ENCODE data around the gene TMEM223.
A peak's percentile ranks its signal among the peaks of the same experiment; 100 is the strongest.
"Not testable (repeated sequence)": the region's sequence is repeated elsewhere in the genome, so short reads cannot be mapped to it uniquely, and the experiment has no call there.

TMEM223 gene, protein sequence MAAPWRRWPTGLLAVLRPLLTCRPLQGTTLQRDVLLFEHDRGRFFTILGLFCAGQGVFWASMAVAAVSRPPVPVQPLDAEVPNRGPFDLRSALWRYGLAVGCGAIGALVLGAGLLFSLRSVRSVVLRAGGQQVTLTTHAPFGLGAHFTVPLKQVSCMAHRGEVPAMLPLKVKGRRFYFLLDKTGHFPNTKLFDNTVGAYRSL

DNA sequence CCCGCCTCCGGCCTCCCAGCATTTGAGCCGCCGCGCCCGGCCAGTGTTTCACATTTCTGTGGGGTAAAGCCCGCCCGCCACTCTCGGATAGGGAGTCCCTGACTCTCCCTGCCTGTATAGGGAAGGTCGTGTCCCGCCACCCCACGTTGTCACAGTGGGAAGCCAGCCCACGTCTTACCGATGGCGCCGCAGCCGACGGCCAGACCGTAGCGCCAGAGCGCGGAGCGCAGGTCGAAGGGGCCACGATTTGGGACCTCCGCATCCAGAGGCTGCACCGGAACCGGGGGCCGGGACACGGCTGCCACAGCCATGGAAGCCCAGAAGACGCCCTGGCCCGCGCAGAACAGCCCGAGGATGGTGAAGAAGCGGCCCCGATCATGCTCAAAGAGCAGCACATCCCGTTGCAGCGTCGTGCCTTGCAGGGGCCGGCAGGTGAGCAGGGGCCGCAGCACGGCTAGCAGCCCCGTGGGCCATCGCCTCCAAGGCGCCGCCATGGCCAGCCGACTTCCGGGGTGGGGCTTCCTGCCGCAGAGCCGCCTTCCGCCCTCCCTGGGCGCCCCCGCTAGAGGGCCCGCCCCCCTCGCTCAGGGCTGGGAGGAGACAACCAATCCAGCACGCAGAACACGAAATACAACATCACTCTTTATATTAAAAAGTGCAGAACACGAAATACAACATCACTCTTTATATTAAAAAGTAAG is at the start of gene TMEM223:
Gene TMEM223, minus strand, starts transcription at position 506 of the 701 bp plus-strand sequence. Its CDS starts 12 bp downstream, at position 494.
- no peaks in the 10 kb centered on the region for H3K9me3 ChIP-seq (ENCODE audit: control insufficient read depth, insufficient read depth, low read length)
- WGBS (ENCODE audit: insufficient coverage, insufficient read length) = no CpG with 5 or more reads among the region's 58 CpGs
- H3K4me3 ChIP-seq (ENCODE audit: low read length) = peak within 1 kb of the TSS; percentile 95
- no peaks in the 10 kb centered on the region for H3K27me3 ChIP-seq (ENCODE audit: control insufficient read depth, insufficient read depth, low read length)
- DNase-seq (ENCODE audit: low read depth, low spot score) = no peak
- no peak within 1 kb of the TSS for H3K27ac ChIP-seq (ENCODE audit: low read length)
- peaks cover 15% of the 10 kb centered on the region; the same call in 1 of the 2 replicates for H3K36me3 ChIP-seq (ENCODE audit: control insufficient read depth, insufficient read depth, low read length)
- peaks cover 1% of the 10 kb centered on the region; the same call in 1 of the 2 replicates for H3K4me1 ChIP-seq (ENCODE audit: control insufficient read depth, insufficient read depth, low read length)

DNA sequence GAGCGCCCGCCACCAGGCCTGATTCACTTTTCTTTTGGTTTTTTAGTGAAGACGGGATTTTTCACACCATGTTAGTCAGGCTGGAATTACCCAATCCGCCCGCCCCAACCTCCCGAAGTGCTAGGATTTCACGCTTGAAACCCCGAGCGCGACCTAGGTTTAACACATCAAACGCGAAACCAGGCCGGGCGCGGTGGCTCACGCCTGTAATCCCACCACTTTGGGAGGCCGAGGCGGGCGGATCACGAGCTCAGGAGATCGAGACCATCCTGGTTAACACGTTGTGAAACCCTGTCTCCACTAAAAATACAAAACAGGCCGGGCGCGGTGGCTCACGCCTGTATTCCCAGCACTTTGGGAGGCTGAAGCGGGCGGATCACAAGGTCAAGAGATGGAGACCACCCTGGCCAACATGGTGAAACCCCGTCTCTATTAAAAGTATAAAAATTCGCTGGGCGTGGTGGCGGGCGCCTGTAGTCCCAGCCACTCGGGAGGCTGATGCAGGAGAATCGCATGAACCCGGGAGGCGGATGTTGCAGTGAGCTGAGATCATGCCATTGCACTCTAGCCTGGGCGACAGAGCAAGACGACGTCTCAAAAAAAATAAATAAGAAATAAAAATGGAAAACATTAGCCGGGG is 49.0 kb upstream of the TMEM223 start:
- not testable (repeated sequence) for H3K27ac ChIP-seq (ENCODE audit: low read length); H3K36me3 ChIP-seq (ENCODE audit: control insufficient read depth, insufficient read depth, low read length); H3K9me3 ChIP-seq (ENCODE audit: control insufficient read depth, insufficient read depth, low read length); H3K4me1 ChIP-seq (ENCODE audit: control insufficient read depth, insufficient read depth, low read length); DNase-seq (ENCODE audit: low read depth, low spot score); H3K27me3 ChIP-seq (ENCODE audit: control insufficient read depth, insufficient read depth, low read length)
- peak overlapping the region; percentile 30; the same call in 1 of the 2 replicates for H3K4me3 ChIP-seq (ENCODE audit: low read length)
- no CpG with 5 or more reads among the region's 41 CpGs for WGBS (ENCODE audit: insufficient coverage, insufficient read length)

DNA sequence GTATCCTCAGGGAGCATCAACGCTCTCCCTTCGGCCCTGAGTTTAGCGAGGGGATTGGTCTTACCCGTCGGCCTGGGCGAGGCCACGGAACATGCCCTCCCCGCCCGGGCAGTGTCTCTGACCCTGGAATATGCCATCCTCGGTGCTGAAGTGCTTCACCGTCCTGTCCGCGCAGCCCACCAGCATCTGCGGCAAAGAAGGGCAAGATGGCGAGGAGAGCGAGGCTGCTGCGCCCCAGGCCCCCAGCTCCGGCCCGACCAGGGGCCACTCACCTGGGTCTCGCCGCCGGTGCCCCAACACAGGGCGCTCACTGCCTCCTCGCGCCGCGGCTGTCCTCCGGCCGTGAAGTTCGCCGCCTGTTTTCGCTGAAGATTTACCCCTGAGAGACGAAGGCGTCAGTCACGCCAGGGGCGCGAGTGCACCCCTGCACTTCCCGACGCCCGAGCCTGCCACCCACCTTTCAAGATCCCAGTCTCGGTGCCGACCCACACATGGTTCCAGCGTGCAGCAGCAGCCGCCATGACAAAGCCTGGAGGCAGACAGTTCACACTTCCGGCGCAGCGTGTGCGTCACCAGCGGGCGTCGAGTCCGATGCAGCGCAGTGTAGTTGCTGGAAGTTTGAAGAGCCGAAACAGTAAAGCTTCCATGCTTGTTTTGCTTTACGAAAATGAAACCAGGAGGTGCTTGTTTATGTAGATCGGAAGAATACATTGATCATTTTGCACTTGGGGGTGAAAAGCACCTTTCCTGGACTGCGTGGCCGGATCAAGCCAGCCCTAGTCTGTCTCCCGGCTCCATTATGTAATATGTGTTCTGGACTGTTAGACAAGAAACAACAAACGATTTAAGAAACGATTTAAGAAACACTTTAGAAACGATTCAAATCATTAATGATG is 47.5 kb upstream of the TMEM223 start, which contains the start of gene WDR74:
Gene WDR74, minus strand, starts transcription at position 541 of the 896 bp plus-strand sequence. Its CDS starts 20 bp downstream, at position 521.
- H3K9me3 ChIP-seq (ENCODE audit: control insufficient read depth, insufficient read depth, low read length) = no peaks in the 10 kb centered on the region
- WGBS (ENCODE audit: insufficient coverage, insufficient read length) = no CpG with 5 or more reads among the region's 62 CpGs
- DNase-seq (ENCODE audit: low read depth, low spot score) = no peak
- H3K4me3 ChIP-seq (ENCODE audit: low read length) = peak within 1 kb of the TSS; percentile 92
- H3K27ac ChIP-seq (ENCODE audit: low read length) = no peak within 1 kb of the TSS
- no peaks in the 10 kb centered on the region for H3K27me3 ChIP-seq (ENCODE audit: control insufficient read depth, insufficient read depth, low read length)
- peaks cover 16% of the 10 kb centered on the region for H3K36me3 ChIP-seq (ENCODE audit: control insufficient read depth, insufficient read depth, low read length)
- H3K4me1 ChIP-seq (ENCODE audit: control insufficient read depth, insufficient read depth, low read length) = no peaks in the 10 kb centered on the region

- no peaks in the 10 kb centered on the region for H3K9me3 ChIP-seq (ENCODE audit: control insufficient read depth, insufficient read depth, low read length)
- H3K27ac ChIP-seq (ENCODE audit: low read length) = no peak overlapping the region
- H3K4me1 ChIP-seq (ENCODE audit: control insufficient read depth, insufficient read depth, low read length) = no peaks in the 10 kb centered on the region; the same call in 1 of the 2 replicates
- no peaks in the 10 kb centered on the region for H3K27me3 ChIP-seq (ENCODE audit: control insufficient read depth, insufficient read depth, low read length)
- no peak overlapping the region for H3K4me3 ChIP-seq (ENCODE audit: low read length)
- peaks cover 20% of the 10 kb centered on the region for H3K36me3 ChIP-seq (ENCODE audit: control insufficient read depth, insufficient read depth, low read length)
- DNase-seq (ENCODE audit: low read depth, low spot score) = no peak
- WGBS (ENCODE audit: insufficient coverage, insufficient read length) = no CpG with 5 or more reads among the region's 8 CpGs
These were observed 43.5 kb upstream of the TMEM223 start for GRCh38 chr11:62835336-62835735.

DNA sequence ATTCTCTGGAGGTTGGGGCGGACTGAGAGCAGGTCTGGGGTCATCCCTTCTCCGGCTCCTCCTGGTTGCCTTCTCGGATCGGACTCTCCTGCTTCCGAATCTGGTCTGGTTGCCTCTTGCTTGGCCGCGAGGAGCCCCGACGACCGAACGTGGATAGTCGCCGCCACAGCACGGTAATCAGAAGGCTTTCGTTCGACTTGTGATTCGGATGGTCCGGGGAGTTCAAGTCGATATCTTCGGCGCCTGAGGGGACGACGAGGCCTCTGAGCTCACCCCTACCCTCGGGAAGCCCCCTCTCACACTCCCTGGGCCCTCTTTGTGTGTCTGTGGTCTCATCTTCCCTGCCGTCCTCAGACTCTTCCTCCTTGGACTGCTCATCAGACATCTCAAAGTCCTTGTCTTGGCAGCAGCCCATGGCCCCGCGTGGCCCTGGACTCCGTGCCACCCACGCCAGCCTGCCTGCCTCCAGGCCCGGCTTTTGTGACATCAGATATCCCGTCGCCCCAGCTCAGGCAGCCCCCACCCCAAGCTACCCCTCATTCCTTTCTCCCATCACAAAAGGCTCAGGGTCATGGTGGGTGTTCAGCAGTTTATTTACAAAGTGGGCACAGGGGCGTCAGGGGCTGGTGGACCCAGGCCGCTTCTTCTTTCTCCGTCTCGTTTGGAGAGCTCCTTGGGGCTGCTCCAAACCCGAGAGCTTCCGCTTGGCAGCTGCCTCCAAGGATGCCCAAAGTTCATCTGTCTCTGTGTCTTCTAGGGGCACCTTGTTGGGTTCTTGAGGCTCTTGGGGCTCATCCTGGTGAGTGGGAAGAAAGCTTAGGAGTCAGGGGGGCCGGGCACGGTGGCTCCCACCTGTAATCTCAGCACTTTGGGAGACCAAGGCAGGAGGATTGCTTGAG is 40.8 kb upstream of the TMEM223 start, which contains the start of gene TEX54:
Gene TEX54, minus strand, starts transcription at position 506 of the 899 bp plus-strand sequence.
- no peak within 1 kb of the TSS for H3K27ac ChIP-seq (ENCODE audit: low read length)
- no peak for DNase-seq (ENCODE audit: low read depth, low spot score)
- no peaks in the 10 kb centered on the region for H3K9me3 ChIP-seq (ENCODE audit: control insufficient read depth, insufficient read depth, low read length)
- H3K4me3 ChIP-seq (ENCODE audit: low read length) = peak within 1 kb of the TSS; percentile 92; the same call in 1 of the 2 replicates
- no peaks in the 10 kb centered on the region; the same call in 1 of the 2 replicates for H3K4me1 ChIP-seq (ENCODE audit: control insufficient read depth, insufficient read depth, low read length)
- no CpG with 5 or more reads among the region's 40 CpGs for WGBS (ENCODE audit: insufficient coverage, insufficient read length)
- peaks cover 20% of the 10 kb centered on the region for H3K36me3 ChIP-seq (ENCODE audit: control insufficient read depth, insufficient read depth, low read length)
- H3K27me3 ChIP-seq (ENCODE audit: control insufficient read depth, insufficient read depth, low read length) = no peaks in the 10 kb centered on the region

DNA sequence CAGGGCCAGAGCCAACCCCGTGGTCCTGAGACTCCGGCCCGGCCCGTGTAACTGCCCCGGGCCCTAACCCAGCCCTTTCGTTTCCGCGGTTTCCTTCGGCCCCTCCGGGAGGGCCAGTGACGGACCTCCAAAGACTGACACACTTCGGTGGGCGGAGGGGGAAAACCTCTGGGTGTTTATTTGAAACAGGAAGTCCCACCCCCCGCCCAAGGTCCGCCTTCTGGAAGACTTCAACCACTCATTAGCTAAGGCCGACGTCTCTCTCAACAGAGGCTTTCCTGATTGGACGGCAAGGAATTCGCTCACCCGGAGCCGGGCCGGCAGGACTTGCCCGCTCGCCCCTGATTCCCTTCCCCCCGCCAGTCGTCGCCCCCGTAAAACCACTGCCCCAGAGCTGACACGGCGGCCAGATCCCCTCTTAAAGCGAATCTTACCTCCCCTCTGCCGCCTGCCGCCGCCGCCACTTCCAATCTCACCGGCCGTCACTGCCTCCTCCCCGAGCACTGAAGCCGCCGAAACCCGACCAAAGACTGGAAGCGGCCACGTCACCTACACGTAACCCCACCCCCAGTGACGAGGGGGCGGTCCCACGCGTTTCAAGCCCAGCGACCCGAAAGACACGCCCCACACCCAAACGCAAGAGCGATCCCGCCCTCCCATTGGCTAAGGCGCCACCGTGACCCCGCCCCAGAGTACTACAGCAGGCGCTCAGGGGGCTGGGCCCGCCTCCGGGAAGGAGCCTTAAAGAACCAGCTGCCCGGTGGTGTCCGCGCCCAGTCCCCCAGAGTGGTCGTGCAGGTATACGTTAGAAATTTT is 39.9 kb upstream of the TMEM223 start, which contains the start of gene STX5:
Gene STX5, minus strand, starts transcription at position 532 of the 816 bp plus-strand sequence. CDS start 808 bp downstream, outside the sequence.
- no peaks in the 10 kb centered on the region for H3K9me3 ChIP-seq (ENCODE audit: control insufficient read depth, insufficient read depth, low read length)
- peak; percentile 97 for DNase-seq (ENCODE audit: low read depth, low spot score)
- peaks cover 20% of the 10 kb centered on the region for H3K36me3 ChIP-seq (ENCODE audit: control insufficient read depth, insufficient read depth, low read length)
- no peaks in the 10 kb centered on the region; the same call in 1 of the 2 replicates for H3K4me1 ChIP-seq (ENCODE audit: control insufficient read depth, insufficient read depth, low read length)
- no peaks in the 10 kb centered on the region for H3K27me3 ChIP-seq (ENCODE audit: control insufficient read depth, insufficient read depth, low read length)
- no peak within 1 kb of the TSS for H3K27ac ChIP-seq (ENCODE audit: low read length)
- no CpG with 5 or more reads among the region's 65 CpGs for WGBS (ENCODE audit: insufficient coverage, insufficient read length)
- H3K4me3 ChIP-seq (ENCODE audit: low read length) = peak within 1 kb of the TSS; percentile 92; the same call in 1 of the 2 replicates

- H3K36me3 ChIP-seq (ENCODE audit: control insufficient read depth, insufficient read depth, low read length) = peaks cover 20% of the 10 kb centered on the region
- no peak for DNase-seq (ENCODE audit: low read depth, low spot score)
- no peaks in the 10 kb centered on the region for H3K9me3 ChIP-seq (ENCODE audit: control insufficient read depth, insufficient read depth, low read length)
- peak overlapping the region; percentile 92; the same call in 1 of the 2 replicates for H3K4me3 ChIP-seq (ENCODE audit: low read length)
- H3K27me3 ChIP-seq (ENCODE audit: control insufficient read depth, insufficient read depth, low read length) = no peaks in the 10 kb centered on the region
- no peaks in the 10 kb centered on the region; the same call in 1 of the 2 replicates for H3K4me1 ChIP-seq (ENCODE audit: control insufficient read depth, insufficient read depth, low read length)
- no CpG with 5 or more reads among the region's 33 CpGs for WGBS (ENCODE audit: insufficient coverage, insufficient read length)
- H3K27ac ChIP-seq (ENCODE audit: low read length) = no peak overlapping the region
These were observed 39.2 kb upstream of the TMEM223 start for GRCh38 chr11:62830904-62831519.

- H3K4me1 ChIP-seq (ENCODE audit: control insufficient read depth, insufficient read depth, low read length); H3K27ac ChIP-seq (ENCODE audit: low read length); H3K4me3 ChIP-seq (ENCODE audit: low read length); H3K9me3 ChIP-seq (ENCODE audit: control insufficient read depth, insufficient read depth, low read length); DNase-seq (ENCODE audit: low read depth, low spot score); H3K27me3 ChIP-seq (ENCODE audit: control insufficient read depth, insufficient read depth, low read length): not testable (repeated sequence)
- peaks cover 17% of the 10 kb centered on the region for H3K36me3 ChIP-seq (ENCODE audit: control insufficient read depth, insufficient read depth, low read length)
- no CpG with 5 or more reads among the region's 8 CpGs for WGBS (ENCODE audit: insufficient coverage, insufficient read length)
These were observed 36.3 kb upstream of the TMEM223 start for GRCh38 chr11:62828130-62828529.
